Stimulated activated CD4-positive, alpha-beta T cell treated with anti-CD3 and anti-CD28 coated beads, Interleukin-4, amount 100 ng/mL, for 48 hours (primary cell): Measurements from ENCODE around the gene CEP83.
"Not testable (repeated sequence)": the region's sequence is repeated elsewhere in the genome, so short reads cannot be mapped to it uniquely, and the experiment has no call there.

Source experiments
- DNase-seq, 2 donors: peaks; one replicate each; pipeline ENCODE4 v3.0.0-alpha.2; 2020; ENCODE audit warnings: low read depth in 2 of 2

The CEP83 gene

GRCh38 chr12:94459728-94460615, at the start of gene CEP83:
CEP83 (minus strand) TSS chr12:94459867; CDS start chr12:94412490, 47,377 bp downstream.
- DNase-seq: peak; percentile 96 to 97

DNA sequence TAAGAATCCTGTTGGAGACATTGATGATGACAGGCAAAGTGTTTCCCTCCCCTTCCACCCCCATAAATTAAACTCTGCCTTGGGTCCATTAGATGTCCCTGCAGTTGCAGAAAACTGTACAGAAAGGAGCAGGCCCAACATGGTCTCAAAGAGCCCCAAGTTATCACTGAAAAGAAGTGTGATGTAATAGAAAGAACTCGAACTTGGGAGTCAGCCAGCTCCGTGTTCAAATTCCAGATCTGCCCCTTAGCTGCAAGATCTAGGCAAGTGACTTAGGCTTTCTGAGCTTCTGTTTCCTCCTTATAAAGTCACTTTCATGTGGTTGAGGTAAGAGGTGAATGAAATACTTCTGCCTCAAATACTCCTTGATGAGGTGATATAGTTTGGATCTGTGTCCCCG, 49.6 kb upstream of the CEP83 start:
- no peak for DNase-seq

DNA sequence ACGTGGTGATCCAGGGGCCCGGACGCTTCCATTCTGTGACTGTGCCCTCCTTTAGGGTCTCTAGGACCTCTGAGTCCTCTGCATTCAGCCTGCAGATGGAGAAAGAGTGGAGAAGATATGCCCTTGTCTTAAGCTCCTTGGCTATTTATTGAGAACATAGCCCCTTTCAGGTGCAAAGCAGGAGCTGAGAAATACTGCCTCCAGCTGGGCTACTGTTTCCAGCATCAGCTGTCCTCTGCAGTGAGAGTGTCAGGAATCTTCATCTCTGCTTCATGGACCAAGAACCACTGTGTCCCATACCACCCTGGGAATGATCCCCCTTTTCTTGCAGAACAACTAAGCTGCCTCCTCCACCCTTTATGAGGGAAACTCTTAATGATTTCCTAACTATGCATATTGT, 47.8 kb upstream of the CEP83 start:
- no peak for DNase-seq

- no peak for DNase-seq
Measured at GRCh38 chr12:94504386-94504785, 44.7 kb upstream of the CEP83 start.

- no peak for DNase-seq
Measured at GRCh38 chr12:94503619-94504018, 44.0 kb upstream of the CEP83 start.

DNA sequence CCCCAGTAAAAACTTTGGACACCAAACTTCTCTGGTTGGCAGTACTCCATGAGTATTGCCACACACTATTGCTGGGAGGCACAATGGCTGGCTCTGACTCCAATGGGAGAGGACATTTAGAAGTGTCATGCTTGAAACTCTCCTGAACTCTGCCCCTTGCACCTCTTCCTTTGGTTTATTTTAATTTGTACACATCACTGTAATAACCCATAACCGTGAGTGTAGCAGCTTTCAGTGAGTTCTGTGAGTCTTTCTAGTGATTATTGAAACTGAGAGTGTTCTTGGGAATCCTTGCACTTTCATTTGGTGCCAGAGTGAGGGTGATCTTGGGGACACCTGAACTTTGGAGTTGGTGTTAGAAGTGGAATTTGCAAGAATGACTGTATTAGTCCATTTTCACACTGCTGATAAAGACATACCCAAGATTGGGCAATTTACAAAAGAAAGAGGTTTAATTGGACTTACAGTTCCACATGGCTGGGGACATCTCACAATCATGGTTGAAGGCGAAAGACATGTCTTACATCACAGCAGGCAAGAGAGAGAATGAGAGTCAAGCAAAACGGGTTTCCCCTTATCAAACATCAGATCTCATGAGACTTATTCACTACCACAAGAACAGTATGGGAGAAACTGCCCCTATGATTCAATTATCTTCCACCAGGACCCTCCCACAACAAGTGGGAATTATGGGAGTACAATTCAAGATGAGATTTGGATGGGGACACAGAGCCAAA, 41.3 kb upstream of the CEP83 start:
- no peak for DNase-seq

DNA sequence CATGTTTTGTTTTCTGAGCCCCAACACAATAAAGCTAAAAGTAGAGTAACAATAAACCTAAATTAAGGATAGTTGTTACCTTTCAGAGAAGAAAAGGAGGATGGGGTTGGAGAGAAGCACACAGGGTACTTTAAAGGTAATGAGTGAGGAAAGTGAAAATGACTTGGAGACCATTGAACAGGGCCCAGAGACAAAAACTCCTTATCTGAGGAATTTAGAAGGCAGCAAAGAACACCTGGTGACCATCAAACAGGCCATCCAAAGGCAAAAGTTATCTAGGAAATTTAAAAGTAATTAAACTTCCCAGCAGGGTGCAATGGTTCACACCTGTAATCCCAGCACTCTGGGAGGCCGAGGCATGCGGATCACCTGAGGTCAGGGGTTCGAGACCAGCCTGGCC, 39.0 kb upstream of the CEP83 start:
- no peak for DNase-seq

DNA sequence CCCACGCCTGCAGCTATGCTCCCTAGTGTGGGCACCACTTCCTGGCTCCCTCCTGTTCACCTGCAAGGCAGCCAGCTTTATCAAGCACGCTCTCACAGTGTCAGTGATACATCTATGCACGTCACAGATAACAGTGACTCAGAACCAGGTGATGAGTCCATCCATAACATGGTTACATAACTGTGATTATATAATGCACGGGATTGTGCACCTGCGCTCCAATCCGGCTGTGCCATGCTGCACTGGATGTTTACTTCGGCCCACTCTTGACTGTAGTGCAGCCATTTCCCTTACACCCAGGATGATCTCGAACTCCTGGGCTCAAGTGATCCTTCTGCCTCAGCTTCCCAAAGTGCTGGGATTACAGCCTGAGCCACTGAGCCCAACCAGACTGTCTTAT, 38.4 kb upstream of the CEP83 start:
- DNase-seq: no peak

DNA sequence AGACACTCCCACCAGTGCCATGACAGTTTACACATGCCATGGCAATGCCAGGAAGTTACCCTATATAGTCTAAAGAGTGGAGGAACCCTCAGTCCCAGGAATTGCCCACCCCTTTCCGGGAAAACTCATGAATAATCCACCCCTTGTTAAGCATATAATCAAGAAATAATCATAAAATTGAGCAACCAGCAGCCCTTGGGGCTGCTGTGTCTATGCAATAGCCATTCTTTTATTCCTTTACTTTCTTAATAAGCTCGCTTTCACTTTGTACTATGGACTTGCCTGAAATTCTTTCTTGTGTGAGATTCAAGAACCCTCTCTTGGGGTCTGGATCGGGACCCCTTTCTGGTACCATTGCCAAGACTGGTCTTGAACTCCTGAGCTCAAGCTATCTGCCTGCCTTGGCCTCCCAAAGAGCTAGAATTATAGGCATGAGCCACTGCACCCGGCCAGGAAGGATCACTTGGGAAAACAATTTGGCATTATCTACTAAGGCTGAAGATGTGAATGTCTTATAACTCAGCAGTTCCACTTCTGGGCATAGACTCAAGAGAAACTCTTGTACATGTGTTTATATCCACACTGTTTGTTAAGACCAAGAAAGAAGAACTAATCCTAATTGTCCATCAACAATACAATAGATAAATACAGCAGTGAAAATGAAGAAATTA, 35.9 kb upstream of the CEP83 start:
- no peak for DNase-seq

DNA sequence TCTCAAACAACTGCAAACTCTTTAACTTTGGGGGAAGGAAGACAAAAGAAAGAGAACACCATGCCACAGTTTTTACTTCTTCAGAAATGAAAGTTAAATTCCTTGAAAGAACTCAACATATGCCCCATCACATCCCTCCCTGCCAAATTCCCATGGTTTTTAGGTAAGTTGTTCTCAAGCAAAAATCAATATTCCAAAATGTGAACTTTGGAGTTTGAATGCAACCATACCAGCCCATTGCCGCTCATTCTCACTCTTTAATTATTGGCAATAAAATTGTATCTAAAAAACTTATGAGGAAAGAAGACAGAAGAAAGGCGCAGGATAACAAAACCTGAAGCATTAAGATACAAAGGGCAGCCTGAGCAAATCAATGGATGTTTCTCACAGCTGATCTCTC, 31.8 kb upstream of the CEP83 start:
- no peak for DNase-seq

DNA sequence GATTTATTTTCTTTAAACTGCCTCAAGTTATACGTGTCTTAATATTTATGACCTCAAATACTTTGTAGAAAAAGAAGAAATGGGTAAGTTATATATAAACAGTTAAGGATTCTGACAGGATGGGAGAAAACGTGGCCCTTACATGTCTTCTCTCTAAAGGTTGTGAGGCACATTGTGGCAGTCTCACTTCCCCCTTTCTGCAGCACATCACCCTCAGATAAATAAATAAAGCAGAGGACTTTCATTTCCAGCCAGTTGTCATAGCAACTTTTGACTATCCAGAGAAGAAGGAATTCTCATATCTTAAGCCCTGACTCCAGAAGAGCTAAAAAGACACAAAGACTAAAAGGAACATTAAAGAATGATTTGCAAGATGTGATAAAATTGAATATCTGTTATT, 28.8 kb upstream of the CEP83 start:
- no peak for DNase-seq

DNA sequence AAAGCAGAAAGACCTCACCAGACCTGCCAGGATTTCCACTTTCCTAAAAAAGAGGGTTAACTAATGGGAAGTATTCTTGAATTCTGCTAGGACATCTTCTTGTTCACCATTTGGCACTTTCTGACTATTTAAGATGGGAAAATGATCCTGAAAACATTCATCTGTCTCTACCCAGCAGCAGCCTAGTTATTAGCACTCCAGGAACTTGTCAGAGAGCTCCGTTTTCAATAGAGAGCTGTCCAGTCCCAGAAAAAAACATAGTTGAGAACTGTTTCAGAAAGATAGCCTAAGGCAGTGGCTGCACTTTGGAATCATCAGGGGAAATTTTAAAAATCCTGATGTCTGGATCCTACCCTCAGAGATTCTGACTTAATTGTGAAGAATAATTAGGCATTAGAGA, 22.1 kb upstream of the CEP83 start:
- DNase-seq: no peak

- no peak for DNase-seq
Measured at GRCh38 chr12:94469522-94469921, 9.9 kb upstream of the CEP83 start.

DNA sequence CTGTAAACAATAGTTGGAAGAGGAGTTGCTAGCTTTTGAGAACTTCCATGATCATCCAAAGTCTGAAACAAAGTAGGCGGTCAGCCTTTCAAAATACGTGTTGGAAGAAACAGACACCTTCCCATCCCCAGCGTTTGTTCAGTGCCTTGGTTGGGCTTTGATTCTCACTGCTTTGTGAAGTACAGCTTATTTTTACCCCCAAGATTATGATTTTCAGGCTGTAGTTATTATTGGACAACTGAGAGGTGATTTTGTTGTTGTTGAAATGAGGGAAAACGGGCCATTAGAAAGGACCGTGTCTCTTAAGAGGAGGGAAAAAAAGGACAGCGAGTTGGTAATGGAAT, 921 bp upstream of the CEP83 start:
- no peak for DNase-seq

- DNase-seq: no peak
Measured at GRCh38 chr12:94458877-94459727, 565 bp downstream of the CEP83 start.

DNA sequence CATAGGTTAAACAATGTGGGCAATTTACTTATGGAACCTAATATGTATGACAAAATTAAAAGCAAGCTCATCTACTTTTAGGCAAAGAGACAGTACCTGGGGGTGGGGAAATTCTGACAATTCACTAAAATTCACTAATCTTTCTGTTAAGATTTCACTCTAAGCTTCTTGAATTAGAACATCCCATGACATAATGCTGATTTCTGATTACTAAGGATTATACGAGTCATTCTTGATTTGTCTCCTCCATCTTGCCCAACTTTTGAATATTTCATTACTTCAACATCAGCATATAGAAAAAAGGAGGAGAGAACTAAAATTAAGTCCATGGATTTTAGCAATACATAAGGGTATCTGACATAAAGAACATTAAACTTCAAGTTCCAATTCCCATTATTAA, 2.4 kb downstream of the CEP83 start:
- DNase-seq: no peak

DNA sequence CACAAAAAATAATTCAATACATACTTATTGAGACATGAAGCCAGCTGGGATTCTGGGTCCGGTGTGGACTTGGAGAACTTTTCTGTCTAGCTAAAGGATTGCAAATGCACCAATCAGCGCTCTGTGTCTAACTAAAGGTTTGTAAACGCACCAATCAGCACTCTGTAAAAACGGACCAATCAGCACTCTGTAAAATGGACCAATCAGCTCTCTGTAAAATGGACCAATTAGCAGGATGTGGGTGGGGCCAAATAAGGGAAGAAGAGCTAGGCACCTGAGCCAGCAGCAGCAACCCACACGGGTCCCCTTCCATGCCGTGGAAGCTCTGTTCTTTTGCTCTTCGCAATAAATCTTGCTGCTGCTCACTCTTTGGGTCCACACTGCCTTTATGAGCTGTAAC, 5.3 kb downstream of the CEP83 start:
- not testable (repeated sequence) for DNase-seq

- DNase-seq: no peak
Measured at GRCh38 chr12:94445662-94446061, 14.0 kb downstream of the CEP83 start.

DNA sequence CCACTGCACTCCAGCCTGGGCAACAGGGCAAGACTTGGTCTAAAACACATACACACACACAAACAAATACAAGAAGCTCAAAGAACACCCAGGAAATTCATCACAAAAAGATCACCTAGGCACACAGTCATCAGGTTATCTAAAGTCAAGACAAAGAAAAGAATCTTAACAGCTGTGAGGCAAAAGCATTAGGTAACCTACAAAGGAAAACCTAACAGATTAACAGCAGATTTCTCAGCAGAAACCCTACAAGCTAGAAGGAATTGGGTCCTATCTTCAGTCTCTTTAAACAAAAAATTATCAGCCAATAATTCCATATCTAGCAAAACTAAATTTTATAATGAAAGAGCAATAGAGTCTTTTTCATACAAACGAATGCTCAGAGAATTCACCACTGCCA, 22.4 kb downstream of the CEP83 start:
- DNase-seq: no peak

- no peak for DNase-seq
Measured at GRCh38 chr12:94435511-94435927, 24.1 kb downstream of the CEP83 start.

DNA sequence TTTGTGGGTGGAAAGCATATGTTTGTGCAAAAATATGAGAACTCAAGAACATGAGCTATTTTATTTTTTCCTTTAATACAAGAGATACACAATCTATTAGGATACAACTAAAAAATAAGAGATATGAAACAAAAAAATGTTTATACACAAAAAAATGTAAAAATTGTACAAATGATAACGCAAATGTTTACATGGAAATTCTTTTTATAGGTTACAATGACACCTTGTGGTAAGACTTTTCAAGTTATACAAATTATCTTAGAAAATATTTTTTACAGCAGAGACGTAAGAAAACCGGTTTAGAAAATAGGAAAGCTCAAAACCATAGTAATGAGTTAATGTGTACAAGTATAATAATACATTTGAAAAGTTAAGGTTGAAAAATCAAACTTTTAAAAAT, 25.5 kb downstream of the CEP83 start:
- no peak for DNase-seq

GRCh38 chr12:94433744-94434143, 25.9 kb downstream of the CEP83 start:
- DNase-seq: no peak
